Measurements from ENCODE around the gene LAMA2. TPM values are rescaled to one million over a fixed set of nuclear protein-coding genes. Genes with fewer than 3 reads are reported as not detected.

Gene LAMA2
- total and polyA plus RNA-seq, 3 donors from 2014 or later, result 25.9 to 94.8 (median 56.0) TPM

DNA sequence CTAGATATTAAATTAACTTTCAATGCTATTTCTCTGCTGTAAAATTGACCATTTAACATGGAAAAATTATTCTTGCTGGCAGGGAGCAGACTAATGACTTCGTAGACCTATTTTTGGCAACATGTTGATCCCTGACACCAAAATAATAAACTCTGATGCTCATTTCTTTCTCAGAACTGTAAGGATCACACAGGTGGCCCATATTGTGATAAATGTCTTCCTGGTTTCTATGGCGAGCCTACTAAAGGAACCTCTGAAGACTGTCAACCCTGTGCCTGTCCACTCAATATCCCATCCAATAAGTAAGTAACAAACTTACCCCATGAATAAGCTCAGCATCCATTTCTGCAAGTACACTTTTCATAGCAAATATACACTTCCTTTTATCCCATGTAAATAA, 387.5 kb downstream of the LAMA2 start:
- DNase-seq, result no peak
- no peaks in the 10 kb centered on the region for H3K4me1 ChIP-seq
- H3K36me3 ChIP-seq (ENCODE audit: low read depth, missing control alignments), result no peaks in the 10 kb centered on the region
- WGBS, 2 donors, result 84 to 87% methylated on average over 2 of the region's 2 CpGs
- no peak overlapping the region for H3K4me3 ChIP-seq
- no peak overlapping the region for H3K27ac ChIP-seq
- intact Hi-C loops (cut with DNase I; ENCODE audit: low total_unique reads), result no loop called here
- H3K27me3 ChIP-seq, result no peaks in the 10 kb centered on the region
- TF ChIP-seq, protein P1, sequence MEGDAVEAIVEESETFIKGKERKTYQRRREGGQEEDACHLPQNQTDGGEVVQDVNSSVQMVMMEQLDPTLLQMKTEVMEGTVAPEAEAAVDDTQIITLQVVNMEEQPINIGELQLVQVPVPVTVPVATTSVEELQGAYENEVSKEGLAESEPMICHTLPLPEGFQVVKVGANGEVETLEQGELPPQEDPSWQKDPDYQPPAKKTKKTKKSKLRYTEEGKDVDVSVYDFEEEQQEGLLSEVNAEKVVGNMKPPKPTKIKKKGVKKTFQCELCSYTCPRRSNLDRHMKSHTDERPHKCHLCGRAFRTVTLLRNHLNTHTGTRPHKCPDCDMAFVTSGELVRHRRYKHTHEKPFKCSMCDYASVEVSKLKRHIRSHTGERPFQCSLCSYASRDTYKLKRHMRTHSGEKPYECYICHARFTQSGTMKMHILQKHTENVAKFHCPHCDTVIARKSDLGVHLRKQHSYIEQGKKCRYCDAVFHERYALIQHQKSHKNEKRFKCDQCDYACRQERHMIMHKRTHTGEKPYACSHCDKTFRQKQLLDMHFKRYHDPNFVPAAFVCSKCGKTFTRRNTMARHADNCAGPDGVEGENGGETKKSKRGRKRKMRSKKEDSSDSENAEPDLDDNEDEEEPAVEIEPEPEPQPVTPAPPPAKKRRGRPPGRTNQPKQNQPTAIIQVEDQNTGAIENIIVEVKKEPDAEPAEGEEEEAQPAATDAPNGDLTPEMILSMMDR (IDR thresholded peaks at IDR 0.05), result no peak
- no peak for TF ChIP-seq POLR2A (IDR thresholded peaks at IDR 0.05)
- no peaks in the 10 kb centered on the region for H3K9me3 ChIP-seq

DNA sequence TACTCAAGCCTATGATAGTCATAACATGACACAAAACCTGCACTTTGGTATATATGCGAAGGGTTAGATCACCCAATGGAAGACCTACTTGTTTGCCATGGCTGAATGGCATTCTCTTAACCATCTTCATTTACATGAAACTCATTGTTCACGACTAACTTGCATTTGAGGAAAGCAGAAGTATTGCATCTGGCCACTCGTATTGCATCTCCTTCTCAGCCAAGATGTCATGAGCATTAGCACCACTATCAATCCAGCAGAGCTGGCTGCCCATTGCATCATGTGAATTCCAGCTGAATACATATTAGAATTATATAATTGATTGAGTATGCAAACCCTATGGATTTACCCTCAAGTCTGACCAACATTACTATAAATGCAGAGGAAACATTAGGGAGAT, 390.2 kb downstream of the LAMA2 start:
- intact Hi-C loops (cut with DNase I; ENCODE audit: low total_unique reads), result no loop called here
- no peak overlapping the region for H3K27ac ChIP-seq
- no peak for DNase-seq
- TF ChIP-seq POLR2A (IDR thresholded peaks at IDR 0.05), result no peak
- no peak overlapping the region for H3K4me3 ChIP-seq
- no peaks in the 10 kb centered on the region for H3K36me3 ChIP-seq (ENCODE audit: low read depth, missing control alignments)
- no peaks in the 10 kb centered on the region for H3K4me1 ChIP-seq
- H3K27me3 ChIP-seq, result no peaks in the 10 kb centered on the region
- no peaks in the 10 kb centered on the region for H3K9me3 ChIP-seq
- 89 to 91% methylated on average over 3 of the region's 3 CpGs for WGBS, 2 donors

DNA sequence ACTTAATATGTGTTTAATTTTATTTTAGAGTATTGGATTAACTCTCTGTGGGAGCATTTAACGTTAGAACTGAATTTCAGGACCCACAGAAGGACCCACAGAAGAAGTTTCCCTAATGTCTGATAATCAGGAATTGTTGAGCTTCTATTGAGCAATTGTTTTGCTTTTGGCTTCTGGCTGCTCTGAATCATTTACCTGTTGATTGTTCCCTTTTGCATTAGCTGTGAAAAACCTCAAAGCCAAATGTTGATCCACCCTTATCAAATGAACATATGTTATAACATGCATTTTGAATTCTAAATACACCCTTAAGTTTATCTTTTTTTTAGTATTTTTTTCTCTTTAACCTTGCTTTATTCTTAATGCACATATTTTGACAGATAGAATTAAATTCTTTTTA, 393.5 kb downstream of the LAMA2 start:
- TF ChIP-seq POLR2A (IDR thresholded peaks at IDR 0.05), result no peak
- TF ChIP-seq, protein P1 (IDR thresholded peaks at IDR 0.05), result no peak
- Histone ChIP-seq H3K9me3 (no peaks in the 10 kb centered on the region), H3K36me3 (ENCODE audit: low read depth, missing control alignments) (no peaks in the 10 kb centered on the region), H3K4me3 (no peak overlapping the region), H3K27ac (no peak overlapping the region), H3K27me3 (no peaks in the 10 kb centered on the region), H3K4me1 (no peaks in the 10 kb centered on the region)
- 82 to 86% methylated on average over 1 of the region's 1 CpG for WGBS, 2 donors
- intact Hi-C loops (cut with DNase I; ENCODE audit: low total_unique reads), result no loop called here
- DNase-seq, result no peak

DNA sequence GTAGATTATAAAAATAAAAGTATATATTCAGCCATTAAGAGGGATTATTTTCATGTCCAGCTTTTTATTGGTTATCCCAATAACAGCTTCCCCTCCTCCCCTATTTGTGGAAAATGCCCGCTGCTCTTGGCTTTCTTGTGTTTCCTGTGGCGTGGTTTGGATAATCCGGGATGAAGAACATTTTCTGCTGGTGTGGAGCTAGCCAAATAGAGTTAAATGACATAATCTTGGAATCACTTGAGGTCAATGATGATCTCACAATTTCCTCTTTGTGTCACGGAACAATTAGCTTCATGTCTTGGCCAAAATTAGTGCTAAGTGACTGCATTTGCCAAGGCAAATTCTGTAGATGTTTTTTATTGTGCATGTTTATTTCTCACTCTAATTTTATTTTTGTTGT, 394.0 kb downstream of the LAMA2 start:
- Histone ChIP-seq H3K4me1 (no peaks in the 10 kb centered on the region), H3K4me3 (no peak overlapping the region), H3K36me3 (ENCODE audit: low read depth, missing control alignments) (no peaks in the 10 kb centered on the region), H3K27ac (no peak overlapping the region), H3K9me3 (no peaks in the 10 kb centered on the region), H3K27me3 (no peaks in the 10 kb centered on the region)
- TF ChIP-seq POLR2A (IDR thresholded peaks at IDR 0.05), result no peak
- TF ChIP-seq, protein P1 (IDR thresholded peaks at IDR 0.05), result no peak
- no peak for DNase-seq
- 76 to 87% methylated on average over 4 of the region's 4 CpGs for WGBS, 2 donors
- intact Hi-C loops (cut with DNase I; ENCODE audit: low total_unique reads), result no loop called here

GRCh38 chr6:129279343-129280292, 396.7 kb downstream of the LAMA2 start:
- TF ChIP-seq, protein P1 (IDR thresholded peaks at IDR 0.05), result no peak
- no peak for TF ChIP-seq POLR2A (IDR thresholded peaks at IDR 0.05)
- WGBS, 2 donors, result 80% methylated on average over 11 of the region's 11 CpGs
- no peaks in the 10 kb centered on the region for H3K27me3 ChIP-seq
- peaks cover 5% of the 10 kb centered on the region for H3K4me1 ChIP-seq
- no peak overlapping the region for H3K4me3 ChIP-seq
- intact Hi-C loops (cut with DNase I; ENCODE audit: low total_unique reads), result no loop called here
- H3K36me3 ChIP-seq (ENCODE audit: low read depth, missing control alignments), result no peaks in the 10 kb centered on the region
- no peak overlapping the region for H3K27ac ChIP-seq
- DNase-seq, result no peak
- H3K9me3 ChIP-seq, result no peaks in the 10 kb centered on the region

All from testis (tissue), 3 donors.